ENCODE results near the gene KNDC1. TPM values are rescaled to one million over a fixed set of nuclear protein-coding genes. Genes with fewer than 3 reads are reported as not detected.
"Not testable (repeated sequence)": the region's sequence is repeated elsewhere in the genome, so short reads cannot be mapped to it uniquely, and the experiment has no call there.

Gene KNDC1, protein sequence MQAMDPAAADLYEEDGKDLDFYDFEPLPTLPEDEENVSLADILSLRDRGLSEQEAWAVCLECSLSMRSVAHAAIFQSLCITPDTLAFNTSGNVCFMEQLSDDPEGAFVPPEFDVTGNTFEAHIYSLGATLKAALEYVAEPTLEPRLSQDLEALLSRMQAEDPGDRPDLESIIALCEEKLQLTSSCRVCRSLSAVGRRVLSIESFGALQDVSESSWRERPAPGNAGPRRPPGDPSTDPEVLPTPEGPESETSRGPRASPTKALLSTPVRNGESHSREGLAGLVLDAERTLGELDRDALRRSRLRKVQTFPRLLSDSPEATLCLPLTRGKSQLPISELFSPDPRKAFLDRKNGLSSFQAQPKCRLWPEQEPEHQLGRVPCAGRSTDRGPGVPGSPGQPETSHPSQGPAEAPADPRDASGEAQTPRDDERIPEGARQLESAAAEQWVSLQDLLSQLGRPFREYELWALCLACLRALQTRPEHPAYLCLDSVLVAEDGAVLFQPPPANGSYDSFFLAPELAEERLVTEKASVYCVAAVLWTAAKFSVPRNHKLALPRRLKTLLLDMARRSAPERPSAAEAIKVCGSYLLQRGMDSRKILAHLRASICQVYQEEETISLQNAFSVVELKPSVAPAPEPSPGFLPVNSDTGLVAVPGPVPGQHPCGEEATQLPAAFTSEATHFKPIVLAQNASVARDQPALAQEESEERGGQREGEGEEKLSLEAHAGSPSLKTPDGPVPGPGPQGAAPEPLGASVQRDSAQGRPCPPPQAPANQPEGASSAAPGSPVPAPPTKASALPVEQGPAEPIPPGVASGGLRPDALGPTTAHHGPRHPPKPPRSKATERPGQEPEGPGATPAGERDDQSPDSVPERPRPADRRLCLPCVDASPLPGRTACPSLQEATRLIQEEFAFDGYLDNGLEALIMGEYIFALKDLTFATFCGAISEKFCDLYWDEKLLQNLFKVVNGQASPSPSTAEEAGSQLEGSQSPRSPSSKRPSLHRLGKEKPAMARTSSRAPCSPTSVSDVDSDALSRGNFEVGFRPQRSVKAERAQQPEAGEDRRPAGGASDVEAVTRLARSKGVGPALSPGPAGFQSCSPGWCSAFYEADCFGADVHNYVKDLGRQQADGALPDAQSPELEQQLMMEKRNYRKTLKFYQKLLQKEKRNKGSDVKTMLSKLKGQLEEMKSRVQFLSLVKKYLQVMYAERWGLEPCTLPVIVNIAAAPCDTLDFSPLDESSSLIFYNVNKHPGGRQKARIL (N-terminal part only)
- 0.11 TPM in 1 of 2 replicates, not detected in the other for total RNA-seq (2014; rRNA removed)
- 0.12 TPM for polyA plus RNA-seq (2012)

DNA sequence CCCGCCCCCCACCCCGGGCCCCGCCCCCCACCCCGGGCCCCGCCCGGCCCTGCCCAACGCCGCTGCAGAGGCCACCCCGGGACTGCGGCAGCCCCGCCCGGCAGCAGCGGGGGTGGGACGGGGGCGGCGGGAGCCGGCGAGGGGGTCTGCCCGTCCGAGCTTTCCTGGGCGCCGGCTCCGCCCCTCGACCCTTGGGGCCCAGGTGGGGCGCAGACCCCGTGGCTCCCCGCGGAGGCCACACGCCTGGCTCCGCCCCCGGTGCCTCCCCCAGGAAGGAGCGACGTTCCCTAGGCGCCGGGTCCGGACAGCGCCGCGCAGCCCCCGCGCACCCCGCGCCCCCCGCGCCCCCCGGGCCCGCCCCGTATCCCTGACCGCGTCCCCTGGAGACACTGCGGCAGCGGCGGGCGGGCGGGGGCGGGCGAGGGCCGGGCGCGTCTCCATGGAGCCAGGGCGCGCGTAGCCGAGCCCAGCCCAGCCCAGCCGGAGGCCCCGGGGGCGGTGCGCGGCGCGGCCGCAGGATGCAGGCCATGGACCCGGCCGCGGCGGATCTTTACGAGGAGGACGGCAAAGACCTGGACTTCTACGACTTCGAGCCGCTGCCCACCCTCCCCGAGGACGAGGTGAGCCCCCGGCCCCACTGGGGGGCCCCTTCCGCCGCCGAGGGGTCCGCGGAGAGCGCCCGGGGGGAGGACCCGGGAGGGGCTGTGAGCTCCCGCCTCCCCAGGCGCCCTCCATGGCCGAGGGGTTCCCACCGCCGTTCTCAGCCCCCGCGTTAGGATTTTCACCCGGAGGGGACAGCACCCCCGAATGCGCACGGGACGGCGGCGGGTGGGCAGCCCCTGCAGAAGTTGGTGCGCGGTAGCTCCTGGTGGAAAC, at the start of gene KNDC1:
TSS of gene KNDC1 (plus strand) at position 270 of the 876 bp plus-strand sequence. CDS start at position 519, 249 bp downstream.
- no peak for DNase-seq (ENCODE audit: low read depth)

DNA sequence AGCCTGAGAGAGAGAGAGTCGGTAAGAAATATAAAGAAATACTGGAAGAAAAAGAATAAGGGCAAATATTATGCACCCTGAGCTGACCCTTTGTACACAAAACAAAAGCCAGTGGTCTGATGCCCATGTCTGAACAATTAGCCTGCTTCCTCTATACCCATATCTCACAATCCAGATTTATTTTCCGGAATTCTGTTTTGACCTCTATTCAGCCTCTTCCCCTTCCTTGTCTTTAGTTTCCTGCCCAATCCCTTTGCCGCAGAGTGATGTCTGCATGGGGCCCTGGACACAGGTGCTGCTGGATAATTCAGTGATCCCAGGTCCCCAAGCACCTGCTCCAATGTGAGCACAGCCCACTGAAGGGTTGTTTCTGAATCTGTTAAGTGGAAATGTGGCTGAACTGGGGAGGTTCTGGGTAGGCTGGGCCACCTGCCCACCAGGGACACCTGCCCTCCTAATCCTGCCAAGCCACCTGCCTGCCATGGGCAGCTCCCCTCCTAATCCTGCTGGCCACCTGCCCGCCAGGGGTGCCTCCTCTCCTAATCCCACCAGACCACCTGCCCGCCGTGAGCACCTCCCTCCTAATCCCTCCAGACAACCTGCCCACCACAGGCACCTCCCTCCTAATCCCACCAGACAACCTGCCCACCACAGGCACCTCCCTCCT, 49.3 kb upstream of the KNDC1 start:
- DNase-seq (ENCODE audit: low read depth) = no peak

DNA sequence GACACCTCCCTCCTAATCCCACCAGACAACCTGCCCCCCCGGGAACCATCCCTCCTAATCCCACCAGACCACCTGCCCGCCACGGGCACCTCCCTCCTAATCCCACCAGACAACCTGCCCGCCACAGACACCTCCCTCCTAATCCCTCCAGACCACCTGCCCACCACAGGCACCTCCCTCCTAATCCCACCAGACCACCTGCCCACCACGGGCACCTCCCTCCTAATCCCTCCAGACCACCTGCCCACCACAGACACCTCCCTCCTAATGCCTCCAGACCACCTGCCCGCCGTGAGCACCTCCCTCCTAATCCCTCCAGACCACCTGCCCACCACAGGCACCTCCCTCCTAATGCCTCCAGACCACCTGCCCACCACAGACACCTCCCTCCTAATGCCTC, 48.4 kb upstream of the KNDC1 start:
- not testable (repeated sequence) for DNase-seq (ENCODE audit: low read depth)

DNA sequence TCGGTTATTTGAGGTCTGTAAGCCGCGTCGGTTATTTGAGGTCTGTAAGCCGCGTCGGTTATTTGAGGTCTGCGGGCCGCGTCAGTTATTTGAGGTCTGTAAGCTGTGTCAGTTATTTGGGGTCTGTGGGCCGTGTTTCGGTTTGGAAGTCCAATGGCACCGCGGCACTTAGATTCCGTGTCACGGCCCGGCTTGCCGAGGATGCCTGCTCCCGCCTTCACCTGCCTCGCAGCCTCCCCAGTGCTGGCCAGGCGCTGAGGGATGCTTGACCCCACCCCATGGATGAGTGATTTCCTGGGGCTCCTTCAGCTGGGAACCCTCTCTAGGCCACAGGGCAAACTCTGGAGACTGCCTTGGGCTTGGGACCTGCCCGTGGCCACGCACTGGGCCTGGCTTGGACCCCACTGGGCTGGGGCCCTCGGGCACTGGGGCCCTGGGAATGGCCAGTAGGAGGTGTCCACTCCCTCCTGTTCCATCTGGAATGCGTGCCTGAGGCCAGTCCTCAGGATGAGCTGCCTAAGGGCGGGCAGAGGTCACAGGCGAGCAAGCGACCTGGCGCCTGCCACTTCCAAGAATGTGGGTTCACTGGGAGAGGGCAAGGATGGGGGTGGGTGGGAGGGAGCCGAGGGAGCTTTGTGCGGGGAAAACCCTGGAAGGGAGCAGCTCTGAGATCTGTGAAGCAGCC, 46.7 kb upstream of the KNDC1 start:
- no peak for DNase-seq (ENCODE audit: low read depth)

DNA sequence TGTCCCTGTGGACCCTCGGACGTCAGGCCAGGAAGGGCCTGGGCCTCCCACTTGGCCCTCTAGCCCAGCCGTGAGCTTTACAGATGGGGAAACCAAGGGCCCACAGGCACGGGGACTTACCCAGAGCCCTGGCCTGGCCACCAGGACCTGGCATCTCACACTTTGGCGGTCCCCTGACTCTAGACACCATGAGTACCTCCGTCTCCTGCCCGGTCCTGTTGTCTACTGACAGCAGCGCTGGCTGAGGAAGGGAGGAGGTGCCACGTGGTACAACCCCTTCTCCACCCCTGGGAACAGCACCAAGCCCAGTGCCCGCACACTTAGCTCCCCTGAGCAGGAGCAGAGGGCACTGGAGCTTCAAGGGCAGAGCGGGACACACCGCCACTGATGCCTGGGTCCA, 46.2 kb upstream of the KNDC1 start:
- no peak for DNase-seq (ENCODE audit: low read depth)

DNA sequence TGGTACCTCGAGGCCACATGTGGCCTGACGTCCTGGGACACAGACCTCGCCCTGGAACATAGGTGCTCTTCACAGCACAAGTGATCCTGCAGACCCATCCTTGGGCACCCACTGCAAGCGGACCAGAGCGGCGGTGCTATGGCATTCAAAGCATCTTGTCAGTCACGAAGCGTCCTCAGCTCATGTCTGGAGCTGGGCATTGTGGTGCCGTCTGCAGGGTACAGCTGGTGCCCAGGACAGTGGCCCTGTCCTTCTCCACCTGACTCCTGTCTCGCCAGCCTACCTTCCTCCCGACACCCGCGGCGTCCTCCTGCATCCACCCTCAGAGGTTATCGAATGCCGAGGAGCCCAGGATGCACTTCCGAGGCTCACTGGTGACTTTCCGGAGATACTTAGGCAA, 45.8 kb upstream of the KNDC1 start:
- no peak for DNase-seq (ENCODE audit: low read depth)

DNA sequence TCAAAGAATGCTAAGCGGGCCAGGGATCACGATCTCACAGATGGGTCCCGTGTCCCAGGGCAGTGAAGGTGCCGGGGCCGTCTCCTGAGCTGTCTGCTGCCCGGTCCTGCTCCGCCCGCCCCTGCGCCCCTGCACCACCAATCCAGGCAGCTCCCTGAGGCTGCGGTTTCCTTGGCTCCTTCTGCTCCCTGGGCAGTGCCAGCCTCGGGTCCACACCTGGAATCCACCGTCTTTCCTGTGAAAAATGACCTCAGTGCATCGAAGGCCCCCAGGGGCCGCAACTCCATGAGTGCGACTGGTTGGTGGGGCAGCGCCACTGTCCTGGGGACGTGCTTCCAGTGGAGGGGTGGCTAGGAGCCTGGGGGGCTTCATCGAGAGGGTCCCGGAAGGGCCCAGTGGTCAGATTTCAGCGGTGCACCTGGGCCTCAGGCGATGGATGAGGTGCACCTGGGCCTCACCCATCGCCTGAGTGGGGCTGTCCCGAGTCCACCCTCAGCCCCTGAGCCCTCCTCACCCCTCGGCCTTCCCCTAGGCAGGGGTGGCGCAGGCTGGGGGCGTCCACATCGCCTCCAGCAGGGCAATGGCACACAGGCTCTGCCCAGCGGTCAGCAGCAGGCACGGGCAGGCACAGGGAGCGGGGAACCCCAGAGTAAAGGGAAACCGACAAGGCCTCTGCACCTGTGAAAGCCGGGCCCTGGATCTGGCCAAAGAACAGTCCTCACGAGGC, 45.1 kb upstream of the KNDC1 start:
- no peak for DNase-seq (ENCODE audit: low read depth)

DNA sequence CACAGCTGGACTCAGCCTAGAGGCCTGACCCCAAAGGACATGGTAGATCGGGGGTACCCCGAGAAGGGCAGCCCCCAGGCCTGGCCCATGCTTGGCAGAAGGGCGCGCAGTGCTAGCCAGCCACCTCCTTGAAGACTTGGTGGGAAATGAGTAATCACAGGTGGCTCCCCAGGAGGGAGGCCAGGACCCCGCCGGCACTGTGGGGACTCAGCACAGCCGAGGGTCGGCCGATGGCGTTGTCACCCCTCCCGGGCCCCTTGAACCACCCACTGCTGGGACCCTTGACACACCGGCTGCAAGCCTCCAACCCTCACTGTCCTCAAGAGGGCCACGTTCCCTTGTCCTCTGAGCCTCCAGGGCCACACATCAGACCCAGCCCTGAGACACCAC, 44.6 kb upstream of the KNDC1 start:
- no peak for DNase-seq (ENCODE audit: low read depth)

DNA sequence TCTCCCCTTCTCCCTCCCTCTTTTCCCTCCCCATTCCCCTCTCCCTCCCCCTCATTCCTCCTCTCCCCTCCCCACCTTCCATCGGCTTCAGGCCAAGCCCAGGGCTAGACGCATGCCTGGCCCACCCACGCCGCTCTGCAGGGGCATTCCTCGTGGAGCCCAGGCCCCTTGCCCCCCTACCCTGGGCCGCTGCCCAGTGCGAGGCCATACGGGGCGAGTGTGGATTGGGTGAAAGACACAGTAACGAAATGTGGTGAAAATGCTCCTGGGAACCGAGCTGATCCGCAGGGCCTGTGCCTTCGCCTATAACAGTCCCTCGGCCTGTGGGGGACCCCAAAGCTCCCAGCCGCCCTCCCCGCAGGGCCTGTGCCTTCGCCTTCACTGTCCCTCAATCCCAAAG, 44.0 kb upstream of the KNDC1 start:
- DNase-seq (ENCODE audit: low read depth) = no peak

DNA sequence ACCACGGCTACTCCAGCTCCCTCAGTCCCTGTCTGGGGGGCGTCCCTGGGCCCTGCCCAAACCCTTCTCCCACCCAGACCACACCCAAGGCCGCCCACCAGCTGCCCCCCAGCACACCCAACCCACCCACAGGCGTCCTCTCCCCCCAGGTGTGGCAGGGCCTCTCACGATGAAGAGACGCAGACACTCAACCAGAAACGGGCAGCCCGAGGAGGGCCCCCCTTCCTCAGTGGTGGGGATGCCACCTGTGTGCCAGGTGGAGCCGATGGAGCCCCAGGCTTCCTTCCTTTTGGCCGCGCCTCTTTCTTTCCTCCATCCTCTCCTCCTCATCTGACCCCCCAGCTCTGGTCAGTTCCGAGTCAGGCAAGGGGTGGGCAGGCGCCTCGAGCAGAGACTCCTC, 43.6 kb upstream of the KNDC1 start:
- no peak for DNase-seq (ENCODE audit: low read depth)

DNA sequence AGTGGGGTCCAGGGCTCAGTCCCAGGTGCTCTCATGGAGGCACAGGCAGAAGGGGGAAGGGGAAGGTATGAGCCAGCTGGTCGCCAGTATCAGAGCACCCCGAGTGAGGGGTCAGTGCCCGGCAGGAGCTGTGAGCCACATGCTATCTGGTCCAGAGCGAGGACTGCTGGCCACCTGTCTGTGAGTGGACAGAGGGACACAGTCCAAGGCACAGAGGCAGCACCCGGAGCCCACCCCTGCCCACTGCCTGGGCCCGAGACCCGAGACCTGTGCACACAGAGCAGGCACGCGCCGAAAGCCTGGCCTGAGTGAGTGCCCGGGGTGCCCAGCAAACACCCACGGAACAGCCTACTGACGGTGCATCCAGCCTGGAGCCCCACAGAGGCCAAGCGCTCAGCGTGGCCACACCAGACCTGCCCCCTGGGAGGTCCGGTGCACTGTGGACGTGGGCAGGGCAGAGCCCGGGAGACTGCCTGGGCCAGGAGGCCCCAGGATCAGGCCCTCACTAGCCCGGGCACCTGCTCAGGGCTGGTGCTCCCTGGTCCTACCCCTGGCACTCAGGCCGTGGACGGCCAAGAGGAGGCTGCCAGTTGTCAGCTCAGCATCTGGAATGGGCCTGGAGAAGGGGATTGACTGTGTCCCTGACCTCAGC, 42.9 kb upstream of the KNDC1 start:
- DNase-seq (ENCODE audit: low read depth) = no peak

DNA sequence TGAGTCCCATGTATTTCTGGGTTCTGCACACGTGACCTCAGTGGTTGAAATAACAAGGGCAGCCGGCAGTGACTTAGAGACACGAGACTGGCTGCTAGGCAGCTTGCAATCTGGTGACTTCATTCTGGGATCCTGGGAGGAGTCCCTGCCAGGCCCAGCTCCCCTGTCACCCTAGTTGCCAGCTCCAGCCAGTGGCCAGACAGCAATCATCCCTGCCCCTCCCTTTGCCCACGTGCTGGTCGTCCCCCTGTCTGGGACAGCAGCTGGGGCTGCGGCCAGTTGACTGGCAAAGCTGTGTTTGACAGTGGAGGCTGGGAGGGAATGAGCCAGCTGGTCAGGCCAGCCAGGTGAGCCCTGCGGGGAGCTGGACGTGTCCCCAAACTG, 42.3 kb upstream of the KNDC1 start:
- no peak for DNase-seq (ENCODE audit: low read depth)

DNA sequence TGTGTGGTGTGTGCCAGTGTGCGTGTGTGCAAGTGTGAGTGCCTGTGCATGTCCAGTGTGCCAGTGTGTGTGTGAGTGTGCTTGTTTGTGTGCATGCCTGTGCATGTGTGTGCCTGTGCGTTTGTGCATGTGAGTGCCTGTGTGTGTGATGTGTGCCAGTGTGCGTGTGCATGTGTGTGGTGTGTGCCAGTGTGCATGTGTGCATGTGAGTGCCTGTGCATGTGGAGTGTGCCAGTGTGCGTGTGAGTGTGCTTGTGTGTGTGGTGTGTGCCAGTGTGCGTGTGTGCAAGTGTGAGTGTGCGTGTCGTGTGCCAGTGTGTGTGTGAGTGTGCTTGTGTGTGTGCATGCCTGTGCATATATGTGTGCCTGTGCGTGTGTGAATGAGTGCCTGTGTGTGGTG, 38.5 kb upstream of the KNDC1 start:
- no peak for DNase-seq (ENCODE audit: low read depth)

DNA sequence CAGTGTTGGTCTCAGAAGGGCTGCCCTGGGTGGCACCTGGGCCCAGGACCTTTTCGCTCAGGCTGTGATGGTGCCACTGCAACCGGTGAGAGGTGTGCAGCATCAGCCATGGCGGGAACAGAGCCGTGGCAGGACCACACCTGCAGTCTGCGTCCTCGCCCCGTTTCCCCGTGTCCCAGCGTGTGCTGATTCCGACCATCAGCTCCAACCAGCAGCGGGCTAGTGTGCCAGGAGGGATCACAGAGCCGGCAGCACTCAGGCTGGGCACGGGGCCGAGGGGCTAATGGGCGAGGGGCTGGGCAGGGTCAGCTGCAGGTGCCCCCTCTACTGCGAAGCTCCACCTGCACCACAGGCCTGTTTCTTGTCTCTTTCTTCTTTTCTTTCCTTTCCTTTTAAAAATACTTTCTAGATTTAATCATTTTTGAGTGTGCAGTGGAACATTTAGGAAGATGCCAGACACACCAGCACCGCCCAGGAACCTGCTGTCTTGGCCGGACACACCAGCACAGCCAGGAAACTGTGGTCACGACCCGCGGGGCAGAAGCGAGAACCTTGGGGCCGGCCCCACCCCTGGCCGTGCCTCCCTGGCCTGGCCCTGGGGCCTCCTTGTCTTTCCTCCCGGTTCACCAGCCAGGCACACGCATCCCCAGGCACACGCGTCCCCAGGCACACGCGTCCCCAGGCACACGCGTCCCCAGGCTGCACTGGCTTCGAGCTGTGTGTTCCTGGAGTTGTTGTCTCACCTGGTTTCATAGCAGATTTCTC, 37.7 kb upstream of the KNDC1 start:
- DNase-seq (ENCODE audit: low read depth) = no peak

DNA sequence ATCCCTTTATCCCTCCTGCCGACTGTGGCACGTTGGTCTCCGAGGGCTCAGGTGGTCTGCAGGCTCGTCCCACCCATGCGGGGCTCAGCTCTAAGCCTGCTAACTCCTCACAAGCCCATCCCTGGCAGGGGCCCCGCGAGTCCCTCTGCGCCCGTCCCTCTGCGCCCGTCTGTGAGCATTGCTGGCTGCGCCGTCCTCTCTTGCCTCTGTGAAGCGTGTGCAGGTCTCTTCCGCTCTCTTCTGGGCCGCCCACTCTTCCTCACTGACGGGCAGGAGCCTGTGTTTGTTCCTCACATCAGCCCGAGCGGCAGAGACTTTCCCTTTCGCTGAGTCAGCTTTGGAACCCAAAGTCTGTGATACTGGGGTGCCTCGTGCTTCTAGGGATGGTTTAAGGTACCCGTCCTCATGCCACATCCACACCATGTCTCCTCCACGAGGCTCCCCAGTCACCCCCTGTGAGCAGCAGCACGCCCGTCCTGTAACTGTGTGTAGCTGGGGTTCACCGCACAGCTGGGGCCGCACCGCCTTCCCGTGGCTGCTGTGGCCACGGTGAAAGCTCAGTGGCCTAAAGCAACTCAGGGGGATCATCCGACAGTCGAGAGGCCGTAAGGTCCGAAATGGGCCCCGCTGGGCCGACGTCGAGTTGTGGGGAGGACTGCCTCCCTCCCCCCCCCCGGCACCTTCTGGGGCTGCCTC, 36.8 kb upstream of the KNDC1 start:
- no peak for DNase-seq (ENCODE audit: low read depth)

DNA sequence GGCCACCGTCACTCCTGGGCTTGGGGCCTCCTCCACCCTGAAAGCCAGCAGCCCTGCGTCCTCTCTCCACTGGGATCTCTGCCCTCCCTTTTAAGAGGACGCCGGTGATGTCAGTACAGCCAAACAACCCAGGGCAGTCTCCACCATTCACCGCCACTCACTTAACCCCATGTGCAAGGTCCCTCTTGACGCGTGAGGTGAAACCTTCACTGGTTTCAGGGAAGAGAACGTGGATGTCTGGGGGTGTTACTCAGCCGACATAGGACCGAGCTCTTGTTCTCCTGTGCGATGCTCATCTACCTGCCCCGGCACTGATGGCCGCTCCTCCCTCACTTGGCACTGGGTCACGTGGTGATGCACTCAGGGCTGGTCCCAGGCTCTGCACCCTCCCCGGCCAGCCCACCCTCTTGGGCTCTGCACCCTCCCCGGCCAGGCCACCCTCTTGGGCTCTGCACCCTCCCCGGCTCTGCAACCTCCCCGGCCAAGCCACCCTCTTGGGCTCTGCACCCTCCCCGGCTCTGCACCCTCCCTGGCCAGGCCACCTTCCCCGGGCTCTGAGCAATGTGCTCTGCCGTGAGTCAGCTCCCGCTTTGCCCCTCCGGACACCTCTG, 36.2 kb upstream of the KNDC1 start:
- DNase-seq (ENCODE audit: low read depth) = no peak
